Immature natural killer cell (primary cell): Measurements from ENCODE around the gene SCG2. TPM values are rescaled to one million over a fixed set of nuclear protein-coding genes. Genes with fewer than 3 reads are reported as not detected.

Source experiments
- polyA plus RNA-seq, 3 donors: library from polyadenylated mRNA; unstranded; fragments of 300-500 nt; fragmentation: Illumina TruSeq; gene quantifications; one replicate each; pipeline ENCODE4 v1.2.3, GENCODE V29; 2021

The SCG2 gene
- polyA plus RNA-seq, 3 donors from 2014 or later: not detected

Other genes with a start within 250 kb of the SCG2 start
- 1 to 10 TPM in 2 of 3 donors, not detected in 1; 1.8 to 4.2 TPM for gene AP1S3, start 235.2 kb upstream of the SCG2 start, polyA plus RNA-seq